MM.1S (cell line): ENCODE measurements around the gene ABRAXAS1.

Experiments
- CTCF ChIP-seq: fragments of 300-600 bp; sonication (generic); IDR thresholded peaks from 2 replicates; pipeline ENCODE4 v1.5.1; 2016; ENCODE audit warnings: antibody characterized with exemption, low read length, mixed read lengths
- EZH2 ChIP-seq: fragments of 300-600 bp; sonication (generic); optimal IDR thresholded peaks from 2 replicates; pipeline ENCODE3; 2017; ENCODE audit warnings: low read depth, mild to moderate bottlenecking, antibody characterized with exemption, low read length, mixed read lengths
- EZH2phosphoT487 ChIP-seq: fragments of 300-600 bp; sonication (generic); IDR thresholded peaks from 2 replicates; pipeline ENCODE4 v1.6.1; 2018; ENCODE audit warnings: antibody characterized with exemption, low read length

GRCh38 chr4:83510442-83510841 lies 25.5 kb upstream of the ABRAXAS1 start:
- TF ChIP-seq CTCF = no peak
- no peak for TF ChIP-seq EZH2
- TF ChIP-seq EZH2phosphoT487 = no peak
